NB4 (cell line): ENCODE results near the gene PHF20.
A peak's percentile ranks its signal among the peaks of the same experiment; 100 is the strongest.
"Not testable (repeated sequence)": the region's sequence is repeated elsewhere in the genome, so short reads cannot be mapped to it uniquely, and the experiment has no call there.

Experiments
- DNase-seq: peaks from one replicate; pipeline ENCODE4 v3.0.0; 2010; ENCODE audit warnings: low read depth
- H3K4me3 ChIP-seq: one replicate; pipeline ENCODE4 v1.5.1; 2011; ENCODE audit warnings: mild to moderate bottlenecking, low read depth, low read length, moderate library complexity
- CTCF ChIP-seq: IDR thresholded peaks from one replicate; pipeline ENCODE4 v1.5.1; 2012; ENCODE audit warnings: low read depth, low read length
- MAX ChIP-seq: IDR thresholded peaks from 2 replicates; pipeline ENCODE4 v1.6.1; 2011; ENCODE audit warnings: low read depth, low read length
- MYC ChIP-seq: IDR thresholded peaks from 2 replicates; pipeline ENCODE4 v1.6.1; 2011; ENCODE audit warnings: low read depth, low read length
- POLR2A ChIP-seq: IDR thresholded peaks from 2 replicates; pipeline ENCODE4 v1.6.1; 2011; ENCODE audit warnings: mild to moderate bottlenecking; ENCODE audit not compliant: insufficient read length; ENCODE audit errors: extremely low read depth

PHF20 gene

GRCh38 chr20:35939264-35939663, 167.4 kb downstream of the PHF20 start:
- no peak for DNase-seq
- no peak overlapping the region for H3K4me3 ChIP-seq
- no peak for TF ChIP-seq MYC
- no peak for TF ChIP-seq POLR2A
- no peak for TF ChIP-seq MAX
- no peak for TF ChIP-seq CTCF

GRCh38 chr20:35941620-35942019, 169.8 kb downstream of the PHF20 start:
- DNase-seq = no peak
- TF ChIP-seq MYC (no peak), POLR2A (no peak), MAX (no peak), CTCF (no peak)
- no peak overlapping the region for H3K4me3 ChIP-seq

- H3K4me3 ChIP-seq = no peak overlapping the region
- DNase-seq = peak; percentile 26
- TF ChIP-seq CTCF = no peak
- no peak for TF ChIP-seq MYC
- TF ChIP-seq MAX = no peak
- no peak for TF ChIP-seq POLR2A
Measured at GRCh38 chr20:35942243-35942642, 170.4 kb downstream of the PHF20 start.

GRCh38 chr20:35947489-35947888, 175.7 kb downstream of the PHF20 start:
- DNase-seq = peak; percentile 67
- H3K4me3 ChIP-seq = no peak overlapping the region

GRCh38 chr20:35947907-35948306, 176.1 kb downstream of the PHF20 start:
- no peak for TF ChIP-seq POLR2A
- TF ChIP-seq MYC = no peak
- TF ChIP-seq MAX = no peak
- no peak for TF ChIP-seq CTCF
- H3K4me3 ChIP-seq = no peak overlapping the region
- no peak for DNase-seq

More at GRCh38 chr20:35947489-35947888, 175.7 kb downstream of the PHF20 start:
- TF ChIP-seq POLR2A = no peak
- TF ChIP-seq MYC = no peak
- peak; percentile 69 for TF ChIP-seq CTCF
- no peak for TF ChIP-seq MAX

GRCh38 chr20:35950093-35950492, 178.3 kb downstream of the PHF20 start:
- no peak overlapping the region for H3K4me3 ChIP-seq
- no peak for DNase-seq
- TF ChIP-seq CTCF (no peak), MAX (no peak), POLR2A (no peak), MYC (no peak)

- H3K4me3 ChIP-seq = peak overlapping the region; percentile 99
- not testable (repeated sequence) for DNase-seq
Measured at GRCh38 chr20:35952080-35952479, 180.3 kb downstream of the PHF20 start.
